Astrocyte (in vitro differentiated cells and primary cell): ENCODE data around the gene DLX1. TPM values are rescaled to one million over a fixed set of nuclear protein-coding genes. Genes with fewer than 3 reads are reported as not detected.

Experiments used
- DNase-seq: peaks from one replicate; pipeline ENCODE4 v3.0.0-alpha.2; 2010; ENCODE audit warnings: low read depth
- FAIRE-seq: peaks from 2 replicates; lab custom pipeline; 2011; peaks lifted over from hg19 to GRCh38; lab: Jason Lieb, UNC
- H2AFZ ChIP-seq: 2 replicates; pipeline ENCODE4 v1.6.0; 2012; ENCODE audit warnings: low read depth, low read length, inconsistent platforms
- H3K27ac ChIP-seq: 2 replicates; pipeline ENCODE4 v1.5.1; 2011; ENCODE audit warnings: low read depth, low read length, inconsistent platforms
- H3K27me3 ChIP-seq: 2 replicates; pipeline ENCODE4 v1.6.0; 2011; ENCODE audit warnings: low read length, inconsistent platforms; ENCODE audit not compliant: insufficient read depth
- H3K36me3 ChIP-seq: 2 replicates; pipeline ENCODE4 v1.5.1; 2011; ENCODE audit warnings: low read length, inconsistent platforms; ENCODE audit not compliant: insufficient read depth
- H3K4me1 ChIP-seq: 2 replicates; pipeline ENCODE4 v1.5.1; 2011; ENCODE audit warnings: low read length, inconsistent platforms; ENCODE audit not compliant: insufficient read depth
- H3K4me2 ChIP-seq: 2 replicates; pipeline ENCODE4 v1.6.0; 2012; ENCODE audit warnings: low read length, inconsistent platforms
- H3K4me3 ChIP-seq: 2 replicates; pipeline ENCODE4 v1.5.1; 2011; ENCODE audit warnings: low read depth, mild to moderate bottlenecking, low read length, inconsistent platforms; ENCODE audit not compliant: insufficient read depth
- H3K79me2 ChIP-seq: 2 replicates; pipeline ENCODE4 v1.6.0; 2012; ENCODE audit warnings: mild to moderate bottlenecking, low read length, inconsistent platforms; ENCODE audit not compliant: insufficient read depth
- H3K9ac ChIP-seq: 2 replicates; pipeline ENCODE4 v1.6.0; 2012; ENCODE audit warnings: mild to moderate bottlenecking, low read length, inconsistent platforms
- H3K9me3 ChIP-seq: 2 replicates; pipeline ENCODE4 v1.5.1; 2012; ENCODE audit warnings: low read depth, mild to moderate bottlenecking, low read length, inconsistent platforms; ENCODE audit not compliant: insufficient read depth
- H4K20me1 ChIP-seq: 2 replicates; pipeline ENCODE4 v1.6.0; 2012; ENCODE audit warnings: low read length, inconsistent platforms; ENCODE audit not compliant: insufficient read depth
- H3K27ac Mint-ChIP-seq: one replicate; pipeline ENCODE4 v1.8.0; 2021; ENCODE audit warnings: mild to moderate bottlenecking, mixed read lengths; ENCODE audit not compliant: unreplicated experiment
- H3K27me3 Mint-ChIP-seq: one replicate; pipeline ENCODE4 v1.8.0; 2021; ENCODE audit warnings: low read depth, mixed read lengths; ENCODE audit not compliant: unreplicated experiment
- H3K36me3 Mint-ChIP-seq: one replicate; pipeline ENCODE4 v1.8.0; 2021; ENCODE audit warnings: low read depth, mixed read lengths; ENCODE audit not compliant: unreplicated experiment
- H3K4me1 Mint-ChIP-seq: one replicate; pipeline ENCODE4 v1.8.0; 2021; ENCODE audit warnings: low read depth, mixed read lengths; ENCODE audit not compliant: unreplicated experiment
- H3K4me3 Mint-ChIP-seq: one replicate; pipeline ENCODE4 v1.8.0; 2021; ENCODE audit warnings: mild to moderate bottlenecking, moderate library complexity, mixed read lengths; ENCODE audit not compliant: unreplicated experiment
- H3K9me3 Mint-ChIP-seq: one replicate; pipeline ENCODE4 v1.8.0; 2021; ENCODE audit warnings: mild to moderate bottlenecking, mixed read lengths; ENCODE audit not compliant: unreplicated experiment
- CTCF ChIP-seq: IDR thresholded peaks from 2 replicates; pipeline ENCODE4 v1.5.1; 2011; ENCODE audit warnings: low read depth, mild to moderate bottlenecking, inconsistent platforms, low read length, moderate library complexity; ENCODE audit not compliant: insufficient read depth
- EZH2 ChIP-seq: IDR thresholded peaks from 2 replicates; pipeline ENCODE4 v1.6.1; 2012; ENCODE audit warnings: mild to moderate bottlenecking, low read length, inconsistent platforms; ENCODE audit not compliant: insufficient read depth
- total RNA-seq: library from RNA; stranded (reverse); gene quantifications from 2 replicates; pipeline ENCODE4 v1.2.1, GENCODE V29; 2021

Gene DLX1
- total RNA-seq, 1 donor from 2014 or later = 0.27 TPM

GRCh38 chr2:172046866-172047565 is 38.3 kb upstream of the DLX1 start:
- no peak for DNase-seq
- Mint-ChIP-seq H3K4me1 (peaks cover 7% of the 10 kb centered on the region), H3K36me3 (no peaks in the 10 kb centered on the region), H3K9me3 (no peaks in the 10 kb centered on the region), H3K27ac (no peak overlapping the region), H3K4me3 (no peak overlapping the region), H3K27me3 (no peaks in the 10 kb centered on the region)
- Histone ChIP-seq H3K9ac (no peak overlapping the region), H3K4me1 (no peaks in the 10 kb centered on the region), H3K79me2 (no peaks in the 10 kb centered on the region), H2AFZ (no peak overlapping the region), H3K27ac (no peak overlapping the region), H3K4me2 (no peak overlapping the region), H4K20me1 (no peaks in the 10 kb centered on the region), H3K27me3 (no peaks in the 10 kb centered on the region), H3K36me3 (no peaks in the 10 kb centered on the region), H3K4me3 (no peak overlapping the region), H3K9me3 (no peaks in the 10 kb centered on the region)
- no peak for TF ChIP-seq EZH2
- FAIRE-seq = no peak

- H3K9me3 ChIP-seq = no peaks in the 10 kb centered on the region
- no peaks in the 10 kb centered on the region for H3K27me3 ChIP-seq
- H3K9ac ChIP-seq = no peak overlapping the region
- FAIRE-seq = no peak
- no peak overlapping the region for H2AFZ ChIP-seq
- DNase-seq = no peak
- no peak overlapping the region for H3K4me3 ChIP-seq
- Mint-ChIP-seq H3K4me1 (peaks cover 13% of the 10 kb centered on the region), H3K36me3 (no peaks in the 10 kb centered on the region), H3K27ac (no peak overlapping the region), H3K9me3 (no peaks in the 10 kb centered on the region), H3K27me3 (no peaks in the 10 kb centered on the region), H3K4me3 (no peak overlapping the region)
- no peak overlapping the region for H3K27ac ChIP-seq
- H3K79me2 ChIP-seq = no peaks in the 10 kb centered on the region
- TF ChIP-seq CTCF = no peak
- no peak for TF ChIP-seq EZH2
- H3K36me3 ChIP-seq = no peaks in the 10 kb centered on the region
- H4K20me1 ChIP-seq = no peaks in the 10 kb centered on the region
- H3K4me1 ChIP-seq = no peaks in the 10 kb centered on the region
- H3K4me2 ChIP-seq = no peak overlapping the region
These were observed 37.5 kb upstream of the DLX1 start for GRCh38 chr2:172047566-172048507.
